ENCODE data around the gene CRYBB1.

The CRYBB1 gene

DNA sequence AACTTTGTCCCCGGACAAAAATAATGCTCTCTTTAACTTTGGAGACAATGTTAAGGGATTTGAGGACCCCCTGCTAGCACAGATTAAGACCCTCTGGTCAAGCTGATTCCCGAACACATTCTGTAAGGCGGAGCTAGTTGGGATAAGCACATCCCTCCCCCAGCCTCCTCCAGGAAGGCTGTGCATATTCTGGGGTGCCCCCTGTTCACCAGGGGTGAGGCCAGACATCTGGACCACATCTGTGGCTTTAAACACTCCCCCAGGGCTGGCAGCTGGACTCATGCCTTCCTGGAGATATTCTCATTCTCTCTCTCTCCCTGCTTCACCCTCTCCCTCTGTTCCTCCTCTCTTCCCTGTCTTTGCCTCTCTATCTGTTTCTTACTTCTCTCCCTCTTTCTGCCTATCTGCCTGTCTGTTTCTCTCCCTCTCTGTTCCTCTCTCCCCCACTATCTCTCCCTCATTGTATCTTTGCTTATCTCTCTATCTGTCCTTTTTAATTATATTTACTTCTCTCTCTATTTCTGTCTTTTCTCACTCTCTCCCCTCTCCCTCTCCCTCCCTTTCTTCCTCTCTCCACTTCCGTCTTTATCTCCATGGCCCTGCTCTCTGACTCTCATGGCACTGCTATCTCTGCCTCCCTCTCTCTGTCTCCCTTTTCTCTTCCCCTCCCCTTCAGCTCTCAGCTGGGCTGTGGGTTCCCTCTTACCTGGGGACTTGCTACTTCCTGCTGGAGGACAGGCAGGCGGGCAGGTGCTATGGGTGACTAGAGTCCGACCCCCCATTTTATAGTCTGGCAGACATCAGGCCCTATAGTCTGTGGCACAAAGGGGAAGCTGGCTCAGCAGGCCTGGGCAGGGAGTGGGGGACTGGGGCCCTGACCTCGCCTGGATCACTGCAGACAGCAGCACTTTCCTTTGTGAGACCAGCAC lies at the start of gene CRYBB1:
Gene CRYBB1, minus strand, starts transcription at position 757 of the 929 bp plus-strand sequence. CDS start 1,708 bp downstream, outside the sequence.
- no peak for DNase-seq (ENCODE audit: low spot score in 2 of 2)
- ATAC-seq (ENCODE audit: low read depth) = no peak

GRCh38 chr22:26667140-26667539 lies 49.3 kb upstream of the CRYBB1 start:
- DNase-seq (ENCODE audit: low spot score in 2 of 2) = no peak
- Mint-ChIP-seq H3K27ac (no peak overlapping the region), H3K4me3 (no peak overlapping the region), H3K36me3 (no peaks in the 10 kb centered on the region), H3K27me3 (no peaks in the 10 kb centered on the region), H3K4me1 (peaks cover 59% of the 10 kb centered on the region), H3K9me3 (no peaks in the 10 kb centered on the region)
- ATAC-seq (ENCODE audit: low read depth) = no peak

More for the DNA sequence above, at the start of gene CRYBB1:
- Mint-ChIP-seq H3K9me3 (no peaks in the 10 kb centered on the region), H3K27ac (peak within 1 kb of the TSS; percentile 49), H3K4me3 (no peak within 1 kb of the TSS), H3K36me3 (no peaks in the 10 kb centered on the region), H3K4me1 (peaks cover 22% of the 10 kb centered on the region), H3K27me3 (peaks cover 7% of the 10 kb centered on the region)

DNA sequence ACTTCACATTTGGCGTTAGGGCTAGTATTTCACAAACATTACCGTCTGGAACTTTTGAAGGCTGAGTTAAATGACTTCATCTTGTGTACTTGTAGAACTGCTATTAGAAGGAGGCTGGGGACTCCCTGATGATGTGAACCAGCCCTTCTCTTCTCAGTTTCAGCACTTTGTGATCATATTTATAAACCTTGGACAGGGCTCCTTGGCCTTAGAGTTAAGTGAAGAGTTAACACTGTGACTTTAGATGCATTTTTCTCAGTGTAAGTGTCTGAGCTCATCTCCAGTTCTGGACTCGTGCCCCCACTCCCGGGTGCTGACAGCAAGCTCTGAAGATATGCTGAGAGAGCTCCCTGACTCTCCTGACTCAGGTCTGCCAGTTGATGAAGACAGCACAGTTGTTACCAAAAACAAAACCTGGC lies 48.0 kb upstream of the CRYBB1 start:
- H3K9me3 Mint-ChIP-seq = no peaks in the 10 kb centered on the region
- ATAC-seq (ENCODE audit: low read depth) (no peak), DNase-seq (ENCODE audit: low spot score in 2 of 2) (no peak)
- H3K27ac Mint-ChIP-seq = no peak overlapping the region
- no peaks in the 10 kb centered on the region for H3K36me3 Mint-ChIP-seq
- peaks cover 52% of the 10 kb centered on the region for H3K4me1 Mint-ChIP-seq
- no peaks in the 10 kb centered on the region for H3K27me3 Mint-ChIP-seq
- no peak overlapping the region for H3K4me3 Mint-ChIP-seq

DNA sequence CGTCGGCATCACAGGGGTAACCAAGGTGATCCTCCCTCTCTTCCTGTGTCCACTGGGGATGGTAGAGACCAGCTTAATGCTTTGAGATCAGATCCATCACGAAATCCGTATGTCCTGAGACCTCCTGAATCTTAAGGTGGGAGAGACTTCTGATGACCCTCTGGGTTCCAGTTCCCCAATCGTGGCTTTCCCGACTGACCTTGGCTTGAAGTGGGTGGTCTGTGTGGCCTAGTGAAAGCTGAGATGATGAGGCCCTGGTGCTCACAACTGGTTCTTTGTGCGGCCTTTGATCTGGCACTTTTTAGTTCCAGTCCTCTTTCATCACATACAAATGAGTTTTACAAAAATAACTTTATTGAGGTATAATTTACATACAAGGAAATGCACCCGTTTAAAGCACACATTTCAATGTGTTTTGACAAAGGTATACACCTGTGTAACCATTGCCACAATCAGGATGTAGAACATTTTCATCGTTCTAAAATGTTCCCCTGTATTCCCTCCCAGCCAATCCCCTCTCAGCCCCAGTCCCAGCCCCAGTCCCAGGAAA lies 45.6 kb upstream of the CRYBB1 start:
- no peaks in the 10 kb centered on the region for H3K36me3 Mint-ChIP-seq
- ATAC-seq (ENCODE audit: low read depth) (peak; percentile 16), DNase-seq (ENCODE audit: low spot score in 2 of 2) (no peak)
- peak overlapping the region; percentile 89 for H3K27ac Mint-ChIP-seq
- H3K9me3 Mint-ChIP-seq = no peaks in the 10 kb centered on the region
- H3K4me3 Mint-ChIP-seq = peak overlapping the region; percentile 65
- H3K4me1 Mint-ChIP-seq = peaks cover 45% of the 10 kb centered on the region
- H3K27me3 Mint-ChIP-seq = no peaks in the 10 kb centered on the region

- no peak for DNase-seq (ENCODE audit: low spot score in 2 of 2)
- no peak for ATAC-seq (ENCODE audit: low read depth)
- H3K4me1 Mint-ChIP-seq = peaks cover 46% of the 10 kb centered on the region
- no peaks in the 10 kb centered on the region for H3K27me3 Mint-ChIP-seq
- H3K36me3 Mint-ChIP-seq = no peaks in the 10 kb centered on the region
- H3K27ac Mint-ChIP-seq = no peak overlapping the region
- no peaks in the 10 kb centered on the region for H3K9me3 Mint-ChIP-seq
- H3K4me3 Mint-ChIP-seq = no peak overlapping the region
These were observed 44.3 kb upstream of the CRYBB1 start for GRCh38 chr22:26662160-26662559.

DNA sequence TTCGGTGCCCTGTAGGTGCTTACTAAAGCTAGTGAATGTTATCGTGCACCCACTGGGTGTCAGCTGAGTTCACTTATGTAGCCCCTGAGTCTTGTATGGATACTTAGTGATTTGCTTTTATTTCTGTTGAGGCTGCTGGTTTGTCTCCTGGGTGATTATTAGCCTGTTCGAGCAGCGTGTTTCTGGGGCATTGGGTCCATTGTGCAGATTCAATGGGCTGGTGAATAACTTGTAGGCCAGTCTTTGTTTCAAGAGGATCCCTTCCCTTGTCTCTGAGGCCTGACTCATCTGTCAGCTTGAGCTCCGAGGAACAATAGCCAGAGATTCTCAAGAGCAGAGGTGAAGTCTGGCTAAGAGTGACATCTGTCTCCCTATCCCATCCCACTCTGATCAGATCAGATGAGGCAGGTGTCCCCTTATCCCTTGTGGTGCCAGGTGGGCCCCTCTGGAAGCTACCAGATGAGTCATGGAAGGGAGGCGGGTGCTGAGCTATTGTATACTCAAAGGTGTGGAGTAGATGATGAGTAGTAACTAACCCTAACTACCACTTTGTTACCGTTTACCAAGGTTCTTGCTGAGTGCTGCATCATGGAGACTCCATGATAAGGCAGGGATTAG lies 43.2 kb upstream of the CRYBB1 start:
- Mint-ChIP-seq H3K27me3 (no peaks in the 10 kb centered on the region), H3K4me3 (no peak overlapping the region)

GRCh38 chr22:26660356-26660755 lies 42.5 kb upstream of the CRYBB1 start:
- Mint-ChIP-seq H3K36me3 (no peaks in the 10 kb centered on the region), H3K4me3 (no peak overlapping the region), H3K27ac (no peak overlapping the region), H3K9me3 (no peaks in the 10 kb centered on the region), H3K27me3 (no peaks in the 10 kb centered on the region), H3K4me1 (peaks cover 45% of the 10 kb centered on the region)
- DNase-seq (ENCODE audit: low spot score in 2 of 2) (no peak), ATAC-seq (ENCODE audit: low read depth) (no peak)

More for the DNA sequence above, 43.2 kb upstream of the CRYBB1 start:
- Mint-ChIP-seq H3K36me3 (no peaks in the 10 kb centered on the region), H3K4me1 (peaks cover 48% of the 10 kb centered on the region), H3K27ac (peak overlapping the region; percentile 4), H3K9me3 (no peaks in the 10 kb centered on the region)
- DNase-seq (ENCODE audit: low spot score in 2 of 2) (no peak), ATAC-seq (ENCODE audit: low read depth) (no peak)

DNA sequence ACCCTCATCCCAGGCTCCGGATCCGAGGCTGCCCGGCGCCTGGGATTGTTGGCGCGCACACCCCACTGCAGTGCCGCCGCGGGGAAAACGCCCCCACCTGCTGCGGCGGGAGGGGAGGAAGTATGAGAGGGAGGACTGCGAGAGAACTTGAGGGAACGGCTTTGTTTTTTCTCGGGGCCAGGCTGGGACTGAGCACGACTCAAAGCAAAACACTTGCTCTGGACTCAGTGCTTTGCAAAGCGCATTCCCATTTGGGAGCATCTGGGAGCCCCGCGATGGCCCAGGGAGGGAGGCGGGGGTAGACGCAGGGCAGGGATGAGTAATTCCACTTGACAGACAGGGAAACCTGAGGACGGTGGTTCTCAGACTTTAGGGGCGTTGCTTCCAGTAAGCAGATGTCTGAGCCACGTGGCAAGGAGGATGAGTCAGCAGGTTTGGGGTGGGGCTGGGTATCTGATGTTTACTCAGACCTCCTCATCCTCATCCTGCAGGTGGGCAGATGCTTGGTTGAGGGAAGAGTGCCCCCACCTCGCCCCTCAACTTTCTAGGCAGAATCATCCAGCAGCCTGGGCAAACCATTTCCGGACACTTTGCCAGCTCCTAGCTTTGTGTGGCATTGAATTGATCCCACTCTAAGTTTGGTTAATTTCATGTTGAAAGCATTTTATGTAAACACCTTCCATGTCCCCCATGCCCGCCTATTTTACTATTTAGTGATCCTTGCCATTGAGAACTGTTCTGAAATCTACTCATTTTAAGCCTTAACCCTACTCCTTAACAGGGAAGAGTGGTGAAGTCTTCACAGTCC lies 41.0 kb upstream of the CRYBB1 start:
- peak; percentile 61 for ATAC-seq (ENCODE audit: low read depth)
- Mint-ChIP-seq H3K4me1 (peaks cover 34% of the 10 kb centered on the region), H3K9me3 (no peaks in the 10 kb centered on the region), H3K27ac (peak overlapping the region; percentile 81), H3K36me3 (no peaks in the 10 kb centered on the region), H3K27me3 (no peaks in the 10 kb centered on the region), H3K4me3 (peak overlapping the region; percentile 88)
- DNase-seq (ENCODE audit: low spot score in 2 of 2) = peak in 1 of 2 donors; percentile 28

- no peaks in the 10 kb centered on the region for H3K27me3 Mint-ChIP-seq
- H3K9me3 Mint-ChIP-seq = no peaks in the 10 kb centered on the region
- DNase-seq (ENCODE audit: low spot score in 2 of 2) (no peak), ATAC-seq (ENCODE audit: low read depth) (peak; percentile 27)
- no peaks in the 10 kb centered on the region for H3K36me3 Mint-ChIP-seq
- peak overlapping the region; percentile 88 for H3K4me3 Mint-ChIP-seq
- H3K27ac Mint-ChIP-seq = peak overlapping the region; percentile 81
- H3K4me1 Mint-ChIP-seq = peaks cover 28% of the 10 kb centered on the region
These were observed 40.3 kb upstream of the CRYBB1 start for GRCh38 chr22:26658161-26658560.

- Mint-ChIP-seq H3K36me3 (no peaks in the 10 kb centered on the region), H3K4me1 (peaks cover 27% of the 10 kb centered on the region), H3K4me3 (peak within 1 kb of the TSS; percentile 88), H3K9me3 (no peaks in the 10 kb centered on the region), H3K27ac (peak within 1 kb of the TSS; percentile 81), H3K27me3 (no peaks in the 10 kb centered on the region)
- DNase-seq (ENCODE audit: low spot score in 2 of 2) (peak; percentile 48 to 60), ATAC-seq (ENCODE audit: low read depth) (peak; percentile 89)
These were observed 39.3 kb upstream of the CRYBB1 start, which contains the start of gene MIAT for GRCh38 chr22:26656891-26657851. Gene MIAT (plus strand): TSS chr22:26657588.

DNA sequence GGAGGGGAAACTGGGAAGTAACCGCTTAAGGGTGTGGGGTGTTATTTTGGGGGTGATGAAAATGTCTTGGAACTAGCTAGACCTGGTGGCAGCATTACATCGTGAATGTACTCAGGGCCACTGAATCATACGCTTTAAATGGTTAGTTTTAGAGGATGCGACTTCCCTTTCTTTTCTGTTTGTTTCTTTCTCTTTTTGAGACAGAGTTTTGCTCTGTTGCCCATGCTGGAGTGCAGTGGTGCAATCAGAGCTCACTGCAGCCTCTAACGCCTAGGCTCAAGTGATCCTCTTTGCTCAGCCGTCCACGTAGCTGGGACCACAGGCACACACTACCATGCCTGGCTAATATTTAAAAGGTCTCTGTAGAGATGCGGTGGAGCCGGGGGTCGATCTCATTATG lies 34.0 kb upstream of the CRYBB1 start:
- no peak for DNase-seq (ENCODE audit: low spot score in 2 of 2)
- Mint-ChIP-seq H3K4me1 (peaks cover 12% of the 10 kb centered on the region), H3K27me3 (peaks cover 10% of the 10 kb centered on the region), H3K36me3 (no peaks in the 10 kb centered on the region), H3K9me3 (no peaks in the 10 kb centered on the region), H3K27ac (peak overlapping the region; percentile 42), H3K4me3 (no peak overlapping the region)
- peak; percentile 43 for ATAC-seq (ENCODE audit: low read depth)

DNA sequence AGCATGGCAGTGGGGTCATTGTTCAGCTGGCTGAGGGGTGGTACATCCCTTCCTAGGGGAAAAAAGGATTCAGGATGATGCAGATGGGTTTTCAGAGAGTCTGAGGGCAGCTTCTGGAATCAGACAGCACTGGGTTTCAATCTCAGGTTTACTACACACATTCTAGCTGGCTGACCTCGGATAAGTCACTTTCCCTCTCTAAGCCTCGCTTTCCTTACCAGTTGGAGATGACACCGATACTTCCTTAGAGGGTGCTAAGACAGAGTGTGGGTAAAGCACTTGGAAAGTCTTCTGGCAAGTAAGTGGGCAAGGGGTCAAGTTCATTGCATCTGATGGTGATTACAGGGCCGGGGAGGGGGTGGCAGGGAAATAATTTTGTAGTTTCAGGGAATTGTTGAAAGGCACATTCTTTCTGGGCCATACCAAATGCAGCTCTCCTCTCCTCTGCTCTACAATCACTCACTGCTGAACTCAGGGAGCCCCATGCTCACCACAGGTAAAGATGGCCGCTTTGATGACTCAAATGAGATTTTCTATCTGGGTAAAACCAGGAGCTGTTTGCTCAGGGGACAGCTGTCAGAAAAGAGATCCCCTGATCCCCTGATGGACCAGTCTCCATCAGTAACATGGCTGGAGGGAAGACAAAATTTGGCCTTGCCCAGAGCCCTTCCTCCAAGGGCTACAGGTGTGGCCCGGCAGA lies 33.0 kb upstream of the CRYBB1 start:
- Mint-ChIP-seq H3K4me1 (peaks cover 12% of the 10 kb centered on the region), H3K36me3 (no peaks in the 10 kb centered on the region), H3K4me3 (no peak overlapping the region), H3K9me3 (no peaks in the 10 kb centered on the region), H3K27ac (peak overlapping the region; percentile 42), H3K27me3 (peaks cover 15% of the 10 kb centered on the region)
- no peak for ATAC-seq (ENCODE audit: low read depth)
- DNase-seq (ENCODE audit: low spot score in 2 of 2) = no peak
